ENCODE results near the gene CTNNBIP1. TPM values are rescaled to one million over a fixed set of nuclear protein-coding genes. Genes with fewer than 3 reads are reported as not detected.

The CTNNBIP1 gene
- total RNA-seq, 1 experiment from 2014 or later, result 17.1 TPM

DNA sequence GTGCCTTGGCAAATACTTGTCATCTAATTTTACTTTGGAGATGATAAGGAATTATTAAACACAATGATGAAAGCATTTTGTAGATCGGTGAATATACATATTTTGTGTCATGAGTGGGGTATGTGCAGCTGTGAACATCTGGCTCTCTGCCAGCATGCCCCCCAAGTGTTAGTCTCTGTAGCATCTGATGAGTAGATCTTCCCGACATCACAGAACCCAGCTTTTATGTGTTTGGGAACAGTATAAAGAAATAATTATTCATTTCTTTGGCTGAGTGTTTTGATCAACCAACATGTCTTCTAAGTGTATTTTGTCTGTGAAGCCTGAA is 4.5 kb upstream of the CTNNBIP1 start:
- Histone ChIP-seq H3K9me3 (no peaks in the 10 kb centered on the region), H3K36me3 (ENCODE audit: control insufficient read depth, insufficient read depth, low read length) (no peaks in the 10 kb centered on the region), H3K4me1 (peaks cover 7% of the 10 kb centered on the region), H3K4me3 (ENCODE audit: low read depth, low read length) (no peak overlapping the region), H3K27me3 (replicated peaks; ENCODE audit: control insufficient read depth, insufficient read depth, low read length) (no peaks in the 10 kb centered on the region)
- Mint-ChIP-seq H3K4me3 (ENCODE audit: unreplicated experiment) (no peak overlapping the region), H3K27ac (ENCODE audit: unreplicated experiment) (no peak overlapping the region), H3K9me3 (ENCODE audit: unreplicated experiment) (no peaks in the 10 kb centered on the region), H3K4me1 (ENCODE audit: low read depth, unreplicated experiment) (peaks cover 10% of the 10 kb centered on the region), H3K27me3 (ENCODE audit: insufficient read depth, unreplicated experiment) (peaks cover 2% of the 10 kb centered on the region), H3K36me3 (ENCODE audit: insufficient read depth, unreplicated experiment) (peaks cover 6% of the 10 kb centered on the region)
- TF ChIP-seq, protein P1, sequence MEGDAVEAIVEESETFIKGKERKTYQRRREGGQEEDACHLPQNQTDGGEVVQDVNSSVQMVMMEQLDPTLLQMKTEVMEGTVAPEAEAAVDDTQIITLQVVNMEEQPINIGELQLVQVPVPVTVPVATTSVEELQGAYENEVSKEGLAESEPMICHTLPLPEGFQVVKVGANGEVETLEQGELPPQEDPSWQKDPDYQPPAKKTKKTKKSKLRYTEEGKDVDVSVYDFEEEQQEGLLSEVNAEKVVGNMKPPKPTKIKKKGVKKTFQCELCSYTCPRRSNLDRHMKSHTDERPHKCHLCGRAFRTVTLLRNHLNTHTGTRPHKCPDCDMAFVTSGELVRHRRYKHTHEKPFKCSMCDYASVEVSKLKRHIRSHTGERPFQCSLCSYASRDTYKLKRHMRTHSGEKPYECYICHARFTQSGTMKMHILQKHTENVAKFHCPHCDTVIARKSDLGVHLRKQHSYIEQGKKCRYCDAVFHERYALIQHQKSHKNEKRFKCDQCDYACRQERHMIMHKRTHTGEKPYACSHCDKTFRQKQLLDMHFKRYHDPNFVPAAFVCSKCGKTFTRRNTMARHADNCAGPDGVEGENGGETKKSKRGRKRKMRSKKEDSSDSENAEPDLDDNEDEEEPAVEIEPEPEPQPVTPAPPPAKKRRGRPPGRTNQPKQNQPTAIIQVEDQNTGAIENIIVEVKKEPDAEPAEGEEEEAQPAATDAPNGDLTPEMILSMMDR (IDR thresholded peaks at IDR 0.05; ENCODE audit: insufficient read depth in 1 of 2, low read depth in 1 of 2, low read length in 1 of 2, severe bottlenecking in 1 of 2, unreplicated experiment in 1 of 2), result no peak
- ChIA-PET CTCF (interaction anchor here (0.6 to 0.7 kb wide), 4 partner anchors 10 to 296 kb away, joined by 3 to 7 read pairs (median 4); partner anchors contain the start of gene KIF1B), POLR2A (no interaction called here)
- no peak for DNase-seq
- BruUV-seq (replicated peaks), result no TSS peak
- intact Hi-C loops (cut with micrococcal nuclease; ENCODE audit: unreplicated experiment), result loop anchor here (2.0 kb wide), 1 partner anchor 40 kb away; no protein-coding TSS in a partner anchor

DNA sequence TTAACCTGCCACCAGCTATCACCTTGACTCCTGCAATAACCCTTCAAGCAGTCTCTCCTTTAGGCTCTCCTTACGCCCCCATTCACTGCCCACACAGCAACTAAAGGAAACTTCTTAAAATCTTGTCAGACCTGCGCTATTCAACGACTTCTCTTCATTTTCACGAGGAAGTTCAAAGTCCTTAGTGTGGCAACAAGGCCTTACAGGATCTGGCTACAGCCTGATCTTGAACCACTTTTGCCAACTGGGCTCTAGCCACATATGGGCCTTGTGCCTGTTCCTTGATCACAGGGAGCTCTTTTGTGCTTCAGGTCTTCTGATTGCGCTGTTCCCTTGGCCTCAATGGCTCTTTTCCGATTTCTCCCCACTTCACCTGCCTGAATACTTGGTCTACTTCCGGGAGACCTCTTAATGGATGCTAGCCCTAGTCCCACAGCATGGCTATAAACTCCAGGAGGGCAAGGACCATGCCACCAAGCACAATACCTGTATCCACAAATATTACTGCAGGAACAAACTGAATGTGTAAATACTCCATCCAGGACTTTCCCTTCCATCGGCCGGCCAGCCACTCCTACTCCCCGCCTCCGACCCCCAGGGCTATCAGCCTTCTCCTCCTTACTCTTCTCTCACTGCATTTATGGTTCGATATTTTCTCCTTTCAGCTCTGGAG is 2.3 kb upstream of the CTNNBIP1 start:
- H3K36me3 Mint-ChIP-seq (ENCODE audit: insufficient read depth, unreplicated experiment), result peaks cover 6% of the 10 kb centered on the region
- no peak for DNase-seq
- H3K27me3 ChIP-seq (replicated peaks; ENCODE audit: control insufficient read depth, insufficient read depth, low read length), result no peaks in the 10 kb centered on the region
- TF ChIP-seq, protein P1 (IDR thresholded peaks at IDR 0.05; ENCODE audit: insufficient read depth in 1 of 2, low read depth in 1 of 2, low read length in 1 of 2, severe bottlenecking in 1 of 2, unreplicated experiment in 1 of 2), result no peak
- no peaks in the 10 kb centered on the region for H3K9me3 ChIP-seq
- BruUV-seq (replicated peaks), result no TSS peak
- H3K4me1 ChIP-seq, result peaks cover 15% of the 10 kb centered on the region
- POLR2A ChIA-PET, result no interaction called here
- H3K36me3 ChIP-seq (ENCODE audit: control insufficient read depth, insufficient read depth, low read length), result no peaks in the 10 kb centered on the region
- no peaks in the 10 kb centered on the region for H3K9me3 Mint-ChIP-seq (ENCODE audit: unreplicated experiment)
- intact Hi-C loops (cut with micrococcal nuclease; ENCODE audit: unreplicated experiment), result no loop called here
- H3K27me3 Mint-ChIP-seq (ENCODE audit: insufficient read depth, unreplicated experiment), result no peaks in the 10 kb centered on the region
- no peak overlapping the region for H3K4me3 ChIP-seq (ENCODE audit: low read depth, low read length)
- H3K4me3 Mint-ChIP-seq (ENCODE audit: unreplicated experiment), result peak overlapping the region; percentile 56
- peaks cover 23% of the 10 kb centered on the region for H3K4me1 Mint-ChIP-seq (ENCODE audit: low read depth, unreplicated experiment)
- CTCF ChIA-PET, result no interaction called here
- peak overlapping the region; percentile 14 for H3K27ac Mint-ChIP-seq (ENCODE audit: unreplicated experiment)

DNA sequence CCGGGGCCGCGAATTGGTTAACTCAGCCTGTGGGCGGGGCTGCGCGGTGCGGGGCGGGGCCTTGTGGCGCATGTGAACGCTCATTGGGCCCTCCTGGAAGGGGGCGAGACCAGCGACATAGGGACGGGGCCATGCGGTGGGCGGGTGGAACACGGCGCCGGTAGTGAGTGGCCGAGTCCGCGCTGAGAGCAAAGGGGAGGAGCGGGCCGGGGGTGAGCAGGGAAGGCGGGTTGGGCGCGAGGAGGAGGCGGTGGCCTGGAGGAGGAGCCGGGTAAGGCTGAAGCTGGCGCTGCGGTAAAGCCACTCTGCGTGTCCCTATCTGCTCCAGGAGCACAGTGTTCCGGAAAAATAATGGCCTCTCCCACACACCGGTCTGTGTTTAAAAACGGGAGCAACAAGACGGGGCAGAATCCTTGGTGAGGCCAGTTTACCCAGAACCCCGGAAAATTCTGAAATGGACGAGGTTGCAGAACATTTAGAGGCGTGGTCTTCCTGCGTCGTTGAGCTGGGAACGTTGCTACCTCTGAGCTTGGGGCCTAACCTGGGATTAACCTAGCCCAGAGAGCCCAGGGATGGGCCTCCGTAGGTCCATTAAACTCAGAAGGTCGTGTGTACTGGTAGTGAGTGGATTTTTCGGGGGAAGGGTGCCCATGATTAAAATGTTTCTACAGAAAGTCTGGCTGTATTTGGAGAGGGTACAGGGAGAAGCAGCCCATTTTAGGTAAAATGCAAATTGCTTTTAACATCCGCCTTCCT is 532 bp upstream of the CTNNBIP1 start:
- no peaks in the 10 kb centered on the region for H3K9me3 ChIP-seq
- Mint-ChIP-seq H3K4me1 (ENCODE audit: low read depth, unreplicated experiment) (peaks cover 26% of the 10 kb centered on the region), H3K27ac (ENCODE audit: unreplicated experiment) (peak overlapping the region; percentile 92), H3K36me3 (ENCODE audit: insufficient read depth, unreplicated experiment) (peaks cover 6% of the 10 kb centered on the region), H3K9me3 (ENCODE audit: unreplicated experiment) (no peaks in the 10 kb centered on the region), H3K4me3 (ENCODE audit: unreplicated experiment) (peak overlapping the region; percentile 96), H3K27me3 (ENCODE audit: insufficient read depth, unreplicated experiment) (no peaks in the 10 kb centered on the region)
- H3K27me3 ChIP-seq (replicated peaks; ENCODE audit: control insufficient read depth, insufficient read depth, low read length), result no peaks in the 10 kb centered on the region
- ChIA-PET POLR2A (interaction anchor here (0.5 to 1.0 kb wide), 6 partner anchors 12 to 404 kb away, joined by 3 to 10 read pairs (median 3); partner anchors contain the start of genes KIF1B, LZIC and NMNAT1), CTCF (interaction anchor here (0.5 to 1.0 kb wide), 3 partner anchors 33 to 42 kb away, joined by 3 to 6 read pairs (median 4); partner anchors contain the start of genes LZIC and NMNAT1)
- H3K36me3 ChIP-seq (ENCODE audit: control insufficient read depth, insufficient read depth, low read length), result no peaks in the 10 kb centered on the region
- intact Hi-C loops (cut with micrococcal nuclease; ENCODE audit: unreplicated experiment), result loop anchor here (2.0 kb wide), 1 partner anchor 32 kb away; the partner anchor contains the start of genes LZIC and NMNAT1
- DNase-seq, result peak; percentile 99
- H3K4me3 ChIP-seq (ENCODE audit: low read depth, low read length), result peak overlapping the region; percentile 50
- BruUV-seq (replicated peaks), result TSS peak; percentile 96
- peaks cover 15% of the 10 kb centered on the region for H3K4me1 ChIP-seq
- TF ChIP-seq, protein P1 (IDR thresholded peaks at IDR 0.05; ENCODE audit: insufficient read depth in 1 of 2, low read depth in 1 of 2, low read length in 1 of 2, severe bottlenecking in 1 of 2, unreplicated experiment in 1 of 2), result no peak

Measured in Caco-2 (cell line).